GM12878 (cell line): ENCODE data around the gene ACHE. TPM values are rescaled to one million over a fixed set of nuclear protein-coding genes. Genes with fewer than 3 reads are reported as not detected.
A peak's percentile ranks its signal among the peaks of the same experiment; 100 is the strongest.

Experiments used
- ATAC-seq: fragments of 200-7000 bp; cut with Tn5 transposase; 3 replicates; pipeline ENCODE4 v1.9.1; 2020; ENCODE audit warnings: mild to moderate bottlenecking, moderate library complexity
- BruUV-seq: library from RNA; stranded (reverse); fragments of 400-500 nt; replicated peaks from 2 replicates; lab custom pipeline; 2021; lab: Mats Ljungman, UMichigan
- CTCF ChIA-PET: fragments of 300-600 bp; sonication (Branson Sonifier 250); formaldehyde crosslinking; extraction: SDS; loops from one replicate; lab custom pipeline; 2021; ENCODE audit warnings: inconsistent platforms; lab: Yijun Ruan, JAX
- POLR2A ChIA-PET: fragments of 350-600 bp; formaldehyde crosslinking; extraction: SDS; loops from one replicate; lab custom pipeline; 2021; ENCODE audit warnings: inconsistent platforms; lab: Charles Lee
- RAD21 ChIA-PET: fragments of 300-600 bp; sonication (Branson Sonifier 250); formaldehyde crosslinking; loops from one replicate; lab custom pipeline; 2023; ENCODE audit warnings: antibody characterized with exemption; ENCODE audit not compliant: unreplicated experiment; lab: Charles Lee
- SMC1A ChIA-PET: fragments of 300-600 bp; sonication (Branson Sonifier 250); formaldehyde crosslinking; loops from one replicate; lab custom pipeline; 2023; ENCODE audit not compliant: unreplicated experiment, uncharacterized antibody; lab: Charles Lee
- DNase-seq: peaks from one replicate; pipeline ENCODE4 v3.0.0-alpha.2; 2011; ENCODE audit warnings: low read depth, low spot score
- FAIRE-seq: peaks from 3 replicates; lab custom pipeline; 2011; peaks lifted over from hg19 to GRCh38; lab: Jason Lieb, UNC
- H2AFZ ChIP-seq: 2 replicates; pipeline ENCODE4 v1.6.0; 2011; ENCODE audit warnings: low read depth, low read length, control low read depth; ENCODE audit not compliant: control insufficient read depth
- H3K27ac ChIP-seq: 2 replicates; pipeline ENCODE4 v1.5.1; 2011; ENCODE audit warnings: control low read depth; ENCODE audit not compliant: control insufficient read depth, insufficient read depth
- H3K27me3 ChIP-seq, 2 experiments: replicated peaks in 1 of 2; 2 replicates each; pipeline versions ENCODE4 v1.6.0 to v1.6.1; 2011; ENCODE audit warnings: low read length in 1 of 2; ENCODE audit not compliant: control insufficient read depth in 2 of 2, insufficient read depth in 2 of 2
- H3K36me3 ChIP-seq, 2 experiments: 2 replicates each; pipeline ENCODE4 v1.5.1; 2011; ENCODE audit warnings: low read length in 1 of 2; ENCODE audit not compliant: control insufficient read depth in 2 of 2, insufficient read depth in 2 of 2
- H3K4me1 ChIP-seq: 2 replicates; pipeline ENCODE4 v1.6.1; 2011; ENCODE audit warnings: mild to moderate bottlenecking, low read length, moderate library complexity, mixed read lengths; ENCODE audit not compliant: control insufficient read depth, insufficient read depth
- H3K4me2 ChIP-seq: 2 replicates; pipeline ENCODE4 v1.6.0; 2011; ENCODE audit warnings: control low read depth; ENCODE audit not compliant: control insufficient read depth, insufficient read depth
- H3K4me3 ChIP-seq: fragments of 200-600 bp; sonication (generic); 2 replicates; pipeline ENCODE4 v1.5.1; 2016
- H3K79me2 ChIP-seq: 2 replicates; pipeline ENCODE4 v1.6.0; 2011; ENCODE audit warnings: low read length; ENCODE audit not compliant: control insufficient read depth, insufficient read depth
- H3K9ac ChIP-seq: 2 replicates; pipeline ENCODE4 v1.8.0; 2011; ENCODE audit warnings: low read length, control low read depth, mixed read lengths; ENCODE audit not compliant: control insufficient read depth, insufficient read depth
- H3K9me3 ChIP-seq: replicated peaks from 3 replicates; pipeline ENCODE4 v1.5.1; 2011; ENCODE audit warnings: mild to moderate bottlenecking, low read length; ENCODE audit not compliant: control insufficient read depth, insufficient read depth
- H4K20me1 ChIP-seq: 2 replicates; pipeline ENCODE4 v1.6.0; 2011; ENCODE audit not compliant: control insufficient read depth, insufficient read depth
- ATF7 ChIP-seq: fragments of 450-650 bp; IDR thresholded peaks from 2 replicates; pipeline ENCODE4 v1.6.1; 2016; ENCODE audit warnings: low read depth, mild to moderate bottlenecking
- BHLHE40 ChIP-seq, 2 experiments: fragments of 450-650 bp in 1 of 2; IDR thresholded peaks; 2 replicates each; pipeline ENCODE4 v1.6.1; 2011 to 2017; ENCODE audit warnings: low read depth in 2 of 2, borderline replicate concordance in 1 of 2, improper control_type of control experiment in 1 of 2, low read length in 1 of 2, mild to moderate bottlenecking in 1 of 2
- BMI1 ChIP-seq: fragments of 450-650 bp; IDR thresholded peaks from 2 replicates; pipeline ENCODE4 v1.6.1; 2016; ENCODE audit warnings: mild to moderate bottlenecking, moderate library complexity, borderline replicate concordance
- DPF2 ChIP-seq: fragments of 450-650 bp; IDR thresholded peaks from 2 replicates; pipeline ENCODE4 v1.6.1; 2017; ENCODE audit warnings: mild to moderate bottlenecking
- EGR1 ChIP-seq, 2 experiments: IDR thresholded peaks; 1 replicate in 1 of 2; 2 replicates in 1 of 2; pipeline ENCODE4 v1.6.1; 2011 to 2012; ENCODE audit warnings: low read depth in 2 of 2, low read length in 2 of 2, borderline replicate concordance in 1 of 2, mild to moderate bottlenecking in 1 of 2, moderate library complexity in 1 of 2
- ETV6 ChIP-seq, 2 experiments: fragments of 450-650 bp in 1 of 2; IDR thresholded peaks in 1 of 2; conservative IDR thresholded peaks in 1 of 2; 2 replicates each; pipeline ENCODE4 v1.6.1; 2014; ENCODE audit warnings: antibody characterized with exemption in 1 of 2, borderline replicate concordance in 1 of 2, low read depth in 1 of 2, mild to moderate bottlenecking in 1 of 2, moderate library complexity in 1 of 2
- GATAD2B ChIP-seq: fragments of 450-650 bp; conservative IDR thresholded peaks from 2 replicates; pipeline ENCODE4 v1.6.1; 2017; ENCODE audit warnings: low read depth, mild to moderate bottlenecking, moderate library complexity
- HDAC2 ChIP-seq: fragments of 200-600 bp; sonication (generic); IDR thresholded peaks from 2 replicates; pipeline ENCODE4 v1.6.1; 2017
- JUNB ChIP-seq: IDR thresholded peaks from 2 replicates; pipeline ENCODE4 v1.6.1; 2016; ENCODE audit warnings: antibody characterized with exemption, mild to moderate bottlenecking
- MEF2B ChIP-seq: fragments of 450-650 bp; IDR thresholded peaks from 2 replicates; pipeline ENCODE4 v1.6.1; 2018; ENCODE audit warnings: mild to moderate bottlenecking, moderate library complexity; ENCODE audit not compliant: partially characterized antibody, poor library complexity, severe bottlenecking
- MXI1 ChIP-seq: fragments of 150-350 bp; IDR thresholded peaks from 2 replicates; pipeline ENCODE4 v1.6.1; 2011; ENCODE audit warnings: low read depth, mild to moderate bottlenecking, inconsistent platforms, low read length, improper control_type of control experiment
- NBN ChIP-seq: fragments of 450-650 bp; IDR thresholded peaks from 2 replicates; pipeline ENCODE4 v1.6.1; 2016
- NR2C1 ChIP-seq: fragments of 450-650 bp; IDR thresholded peaks from 2 replicates; pipeline ENCODE4 v1.6.1; 2017; ENCODE audit warnings: antibody characterized with exemption, mild to moderate bottlenecking, moderate library complexity
- NR2F1 ChIP-seq: fragments of 450-650 bp; conservative IDR thresholded peaks from 2 replicates; pipeline ENCODE4 v1.6.1; 2017; ENCODE audit warnings: mild to moderate bottlenecking
- POLR2AphosphoS5 ChIP-seq: IDR thresholded peaks from 2 replicates; pipeline ENCODE4 v1.6.1; 2011; ENCODE audit warnings: mild to moderate bottlenecking, low read length, inconsistent platforms
- SMAD1 ChIP-seq: fragments of 450-650 bp; IDR thresholded peaks from 2 replicates; pipeline ENCODE4 v1.6.1; 2018; ENCODE audit warnings: mild to moderate bottlenecking, low read depth; ENCODE audit not compliant: partially characterized antibody
- SMAD5 ChIP-seq: IDR thresholded peaks from 2 replicates; pipeline ENCODE4 v1.6.1; 2016; ENCODE audit warnings: antibody characterized with exemption, low read depth
- SRF ChIP-seq, 2 experiments: IDR thresholded peaks; 2 replicates each; pipeline ENCODE4 v1.6.1; 2011; ENCODE audit warnings: low read depth in 2 of 2, low read length in 2 of 2, mild to moderate bottlenecking in 1 of 2, moderate library complexity in 1 of 2
- ZBED1 ChIP-seq: IDR thresholded peaks from 2 replicates; pipeline ENCODE4 v1.6.1; 2016; ENCODE audit warnings: borderline replicate concordance
- WGBS: methylation state at CpG from one replicate; pipeline ENCODE4 v1.1.6; 2016; ENCODE audit warnings: low lambda C conversion rate; ENCODE audit not compliant: insufficient replicate concordance, insufficient coverage; ENCODE audit errors: missing lambda C conversion rate; 5-methylcytosine and 5-hydroxymethylcytosine counted together
- in situ Hi-C: fragments of 300-500 bp; cut with MboI; formaldehyde crosslinking; loops from 9 replicates; pipeline ENCODE4 v1.14.3; 2018; ENCODE audit warnings: mixed read lengths
- intact Hi-C: fragments of 100-400 bp; cut with micrococcal nuclease; formaldehyde crosslinking; loops from one replicate; pipeline ENCODE4 v1.14.2; 2022; ENCODE audit not compliant: unreplicated experiment
- polyA plus RNA-seq, 11 experiments: library from polyadenylated mRNA; depleted of rRNA in 4 of 11; unstranded in 6 of 11; stranded (reverse) in 5 of 11; fragments of >200 nt; fragmentation: Nextera tagmentation in 4 of 11; fragmentation: Illumina TruSeq in 1 of 11; extraction: Ambion mirVana in 4 of 11; extraction: Trizol in 1 of 11; gene quantifications; 1 replicate in 1 of 11; 2 replicates in 10 of 11; pipeline versions ENCODE4 v1.2.1 to v1.2.3, GENCODE V29; 2011 to 2016; ENCODE audit warnings: inconsistent platforms in 2 of 11, missing spikeins in 2 of 11, low read depth in 1 of 11
- total RNA-seq, 4 experiments: library from RNA; depleted of rRNA in 3 of 4; stranded (reverse); fragments of >200 nt in 3 of 4; fragmentation: Illumina TruSeq in 1 of 4; extraction: Trizol in 1 of 4; gene quantifications; 2 replicates each; pipeline versions ENCODE4 v1.2.1 to v1.2.3, GENCODE V29; 2013 to 2021
- TF ChIP-seq, protein P1 (sequence below): fragments of 450-650 bp; IDR thresholded peaks from 2 replicates; pipeline ENCODE4 v1.6.1; 2017; ENCODE audit warnings: mild to moderate bottlenecking, low read depth, inconsistent platforms; ENCODE audit not compliant: poor library complexity, severe bottlenecking

ACHE gene
- total and polyA plus RNA-seq, 10 of the 15 experiments (the other 5 are each of a cell fraction or from before 2014, with no cell fraction given) = 0.07 to 5.1 (median 2.3) TPM; not detected in 1

DNA sequence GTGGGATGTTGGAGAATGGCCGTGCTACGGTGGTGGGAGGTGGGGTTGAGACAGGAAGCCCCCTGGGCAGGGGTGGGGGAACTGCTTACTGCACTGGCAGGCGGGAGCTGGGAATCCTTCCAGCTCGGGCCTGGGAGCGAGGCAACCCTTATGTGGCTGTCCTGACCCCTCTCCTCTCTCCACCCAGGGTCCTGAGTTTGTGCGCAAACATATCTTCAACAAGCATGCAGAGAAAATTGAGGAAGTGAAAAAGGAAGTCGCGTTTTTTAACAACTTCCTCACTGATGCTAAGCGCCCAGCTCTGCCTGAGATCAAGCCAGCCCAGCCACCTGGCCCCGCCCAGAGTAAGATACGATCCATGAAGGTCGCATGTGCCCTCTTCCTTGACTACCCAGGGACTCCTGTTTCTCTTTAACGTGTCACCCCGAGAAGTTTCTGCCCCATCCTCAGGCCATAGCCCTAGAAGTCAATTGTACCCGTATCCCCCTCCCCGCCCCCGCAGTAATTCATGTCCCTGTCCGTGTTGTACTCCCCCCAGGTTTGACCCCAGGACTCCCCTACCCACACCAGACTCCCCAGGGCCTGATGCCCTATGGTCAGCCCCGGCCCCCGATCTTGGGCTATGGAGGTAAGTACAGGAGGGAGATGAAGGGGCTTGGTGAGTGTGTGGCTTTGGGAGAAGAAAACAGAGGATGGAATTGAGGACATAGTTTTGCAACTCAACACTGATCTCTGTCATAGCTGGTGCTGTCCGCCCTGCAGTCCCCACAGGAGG is 8.0 kb downstream of the ACHE start:
- peak; percentile 93 for FAIRE-seq
- TF ChIP-seq POLR2AphosphoS5 (0 out of 2 replicates have a peak, but pooled peaks have one; percentile 18), ZBED1 (no peak), SMAD1 (no peak), NR2C1 (no peak), SRF (IDR thresholded peaks at IDR 0.05; ENCODE audit: low read depth in 2 of 2, low read length in 2 of 2) (0 out of 4 replicates have a peak, but pooled peaks of 1 of the 2 experiments have one; percentile 51), NR2F1 (peak; percentile 34; the same call in 1 of the 2 replicates), MXI1 (no peak), BHLHE40 (IDR thresholded peaks at IDR 0.05; ENCODE audit: borderline replicate concordance in 1 of 2, low read depth in 2 of 2, low read length in 1 of 2) (peak; percentile 71 to 77), SMAD5 (no peak; the same call in 1 of the 2 replicates), ETV6 (conservative IDR thresholded peaks at IDR 0.05 in 1 of 2, IDR thresholded peaks at IDR 0.05 in 1 of 2; ENCODE audit: borderline replicate concordance in 1 of 2, low read depth in 1 of 2) (peak in 1 of 2 experiments; percentile 80; a peak in 2 of 4 replicates), GATAD2B (0 out of 2 replicates have a peak, but pooled peaks have one; percentile 38), DPF2 (peak; percentile 44; the same call in 1 of the 2 replicates), BMI1 (no peak), JUNB (no peak), HDAC2 (no peak), EGR1 (IDR thresholded peaks at IDR 0.05; ENCODE audit: borderline replicate concordance in 1 of 2, low read depth in 2 of 2, low read length in 2 of 2) (peak in 1 of 2 experiments; percentile 65; a peak in 2 of 3 replicates), ATF7 (peak; percentile 13; the same call in 1 of the 2 replicates), NBN (0 out of 2 replicates have a peak, but pooled peaks have one; percentile 35), MEF2B (peak; percentile 21)
- TF ChIP-seq, protein P1, sequence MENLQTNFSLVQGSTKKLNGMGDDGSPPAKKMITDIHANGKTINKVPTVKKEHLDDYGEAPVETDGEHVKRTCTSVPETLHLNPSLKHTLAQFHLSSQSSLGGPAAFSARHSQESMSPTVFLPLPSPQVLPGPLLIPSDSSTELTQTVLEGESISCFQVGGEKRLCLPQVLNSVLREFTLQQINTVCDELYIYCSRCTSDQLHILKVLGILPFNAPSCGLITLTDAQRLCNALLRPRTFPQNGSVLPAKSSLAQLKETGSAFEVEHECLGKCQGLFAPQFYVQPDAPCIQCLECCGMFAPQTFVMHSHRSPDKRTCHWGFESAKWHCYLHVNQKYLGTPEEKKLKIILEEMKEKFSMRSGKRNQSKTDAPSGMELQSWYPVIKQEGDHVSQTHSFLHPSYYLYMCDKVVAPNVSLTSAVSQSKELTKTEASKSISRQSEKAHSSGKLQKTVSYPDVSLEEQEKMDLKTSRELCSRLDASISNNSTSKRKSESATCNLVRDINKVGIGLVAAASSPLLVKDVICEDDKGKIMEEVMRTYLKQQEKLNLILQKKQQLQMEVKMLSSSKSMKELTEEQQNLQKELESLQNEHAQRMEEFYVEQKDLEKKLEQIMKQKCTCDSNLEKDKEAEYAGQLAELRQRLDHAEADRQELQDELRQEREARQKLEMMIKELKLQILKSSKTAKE = no peak

More for the DNA sequence above, 8.0 kb downstream of the ACHE start:
- Histone ChIP-seq H2AFZ (no peak overlapping the region), H3K79me2 (peaks cover 18% of the 10 kb centered on the region), H3K9ac (peak overlapping the region; percentile 83), H3K4me2 (peak overlapping the region; percentile 94), H3K36me3 (peaks cover 26 to 49% of the 10 kb centered on the region in 2 experiments), H3K27ac (peak overlapping the region; percentile 66), H3K27me3 (no peaks in the 10 kb centered on the region), H4K20me1 (no peaks in the 10 kb centered on the region), H3K9me3 (no peaks in the 10 kb centered on the region), H3K4me3 (peak overlapping the region; percentile 87), H3K4me1 (peaks cover 30% of the 10 kb centered on the region)
- in situ Hi-C loops (no loop called here), intact Hi-C loops (no loop called here)
- ChIA-PET POLR2A (interaction anchor here (0.5 to 6.7 kb wide), 5 partner anchors 12 to 87 kb away, joined by 3 to 131 read pairs (median 4); partner anchors contain the start of genes SLC12A9 and SRRT), RAD21 (interaction anchor here (0.5 to 1.9 kb wide), 4 partner anchors 13 to 35 kb away, joined by 3 to 7 read pairs (median 6); partner anchors contain the start of genes SLC12A9 and SRRT), CTCF (interaction anchor here (0.9 to 1.2 kb wide), 3 partner anchors 10 to 35 kb away, joined by 3 to 7 read pairs (median 7); partner anchors contain the start of gene SLC12A9), SMC1A (interaction anchor here (1.1 to 4.4 kb wide), 4 partner anchors 10 to 197 kb away, joined by 3 to 33 read pairs (median 10); partner anchors contain the start of genes SLC12A9 and TRIM56)
- ATAC-seq = peak; percentile 58
- WGBS = 3% methylated on average over 18 of the region's 21 CpGs
- DNase-seq = peak; percentile 39
- BruUV-seq = TSS peak; percentile 69
